Measurements from ENCODE around the gene SPAG17.
"Not testable (repeated sequence)": the region's sequence is repeated elsewhere in the genome, so short reads cannot be mapped to it uniquely, and the experiment has no call there.

Gene SPAG17

DNA sequence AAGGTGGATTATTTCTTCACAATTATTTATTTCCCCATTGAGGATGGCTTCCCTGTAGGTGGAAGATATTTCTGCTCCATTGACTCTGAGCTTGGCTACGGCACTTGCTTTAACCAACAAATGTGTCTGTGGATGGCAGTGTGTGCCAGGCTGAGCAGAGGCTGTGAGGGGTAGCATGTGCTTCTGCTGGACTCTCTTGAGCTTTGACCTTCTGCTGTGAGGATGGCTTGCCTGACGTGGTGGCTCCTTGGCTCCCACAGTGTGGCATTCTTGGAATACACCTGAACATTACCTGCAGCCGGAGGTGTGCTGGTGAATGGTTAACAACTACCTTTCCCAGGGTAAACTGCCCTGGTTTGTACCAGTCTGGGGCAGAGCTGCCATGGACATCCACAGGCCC lies 208.6 kb downstream of the SPAG17 start:
- DNase-seq (ENCODE audit: low spot score) = no peak

DNA sequence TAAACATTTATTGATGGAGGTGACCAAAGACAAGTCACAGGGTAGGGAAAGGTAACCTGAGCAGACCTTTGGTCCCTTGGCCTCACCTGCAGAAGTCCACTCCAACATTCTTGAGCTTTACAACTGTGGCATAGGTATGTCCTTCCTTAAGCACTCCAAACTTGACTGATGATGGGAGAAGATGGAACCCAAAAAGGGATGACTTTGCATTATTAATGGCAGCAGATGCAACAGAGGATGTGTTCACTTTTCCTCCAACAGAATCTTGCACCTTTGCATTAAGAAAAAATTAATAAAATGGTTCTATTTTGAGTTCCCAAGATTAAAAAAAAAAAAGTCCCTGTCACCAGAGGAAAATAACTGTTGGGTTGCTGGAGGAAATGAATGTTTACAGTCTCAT lies 213.3 kb downstream of the SPAG17 start:
- DNase-seq (ENCODE audit: low spot score) = no peak

DNA sequence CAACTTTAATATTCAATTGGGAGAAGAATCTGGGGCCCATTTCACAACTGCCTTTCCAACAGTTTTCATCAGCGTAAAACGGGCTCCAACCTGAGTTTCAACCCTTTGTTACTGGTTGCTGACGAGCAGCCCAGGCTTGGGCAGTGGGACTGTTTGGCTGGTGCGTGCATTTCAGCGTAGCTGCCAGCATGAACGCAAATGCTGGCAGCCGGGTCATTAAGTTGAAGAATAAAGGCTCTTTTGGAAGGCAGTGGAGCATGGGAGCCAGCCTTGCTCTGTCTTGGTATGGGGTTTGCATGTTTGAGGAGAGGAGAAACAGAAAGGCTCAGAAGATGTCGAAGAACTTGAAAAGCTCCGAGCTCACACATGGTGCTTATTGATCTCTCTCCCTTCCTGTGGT lies 214.8 kb downstream of the SPAG17 start:
- DNase-seq (ENCODE audit: low spot score) = no peak

DNA sequence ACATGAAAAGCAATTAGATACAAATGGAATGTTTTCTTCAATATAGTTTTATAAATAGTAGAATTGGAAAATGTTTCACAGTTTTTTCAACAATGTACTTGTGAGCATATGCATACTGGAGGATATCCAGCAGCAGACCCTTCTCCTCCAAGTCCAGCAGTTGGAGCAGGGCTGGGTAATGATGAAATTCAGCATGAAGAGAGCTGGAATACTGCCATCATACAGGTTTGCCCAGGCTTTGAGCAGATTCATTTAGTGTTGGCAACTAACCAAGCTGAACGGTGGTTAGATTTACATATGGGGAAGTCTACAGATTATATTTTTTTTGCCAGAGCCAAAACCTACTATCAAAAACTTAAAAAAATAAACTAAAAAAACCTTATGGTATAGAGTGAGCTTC lies 217.1 kb downstream of the SPAG17 start:
- DNase-seq (ENCODE audit: low spot score) = no peak

DNA sequence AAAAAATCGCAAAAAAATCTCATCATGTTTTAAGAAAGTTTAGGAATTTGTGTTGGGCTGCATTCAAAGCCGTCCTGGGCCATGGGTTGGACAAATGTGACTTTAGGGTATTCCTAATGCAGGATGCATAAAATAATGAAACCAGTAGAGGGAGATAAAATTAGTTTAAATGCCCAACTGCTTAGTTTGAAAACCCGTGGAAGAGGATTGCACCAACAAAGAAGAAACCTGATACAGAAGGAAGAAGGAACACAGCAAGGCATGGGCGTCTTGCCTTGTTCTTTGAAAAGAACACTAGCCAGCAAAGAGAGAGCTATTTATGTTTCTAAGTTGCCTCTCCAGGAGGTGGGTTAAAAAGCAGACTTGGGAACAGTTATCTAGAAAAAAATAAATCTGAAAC lies 217.6 kb downstream of the SPAG17 start:
- no peak for DNase-seq (ENCODE audit: low spot score)

DNA sequence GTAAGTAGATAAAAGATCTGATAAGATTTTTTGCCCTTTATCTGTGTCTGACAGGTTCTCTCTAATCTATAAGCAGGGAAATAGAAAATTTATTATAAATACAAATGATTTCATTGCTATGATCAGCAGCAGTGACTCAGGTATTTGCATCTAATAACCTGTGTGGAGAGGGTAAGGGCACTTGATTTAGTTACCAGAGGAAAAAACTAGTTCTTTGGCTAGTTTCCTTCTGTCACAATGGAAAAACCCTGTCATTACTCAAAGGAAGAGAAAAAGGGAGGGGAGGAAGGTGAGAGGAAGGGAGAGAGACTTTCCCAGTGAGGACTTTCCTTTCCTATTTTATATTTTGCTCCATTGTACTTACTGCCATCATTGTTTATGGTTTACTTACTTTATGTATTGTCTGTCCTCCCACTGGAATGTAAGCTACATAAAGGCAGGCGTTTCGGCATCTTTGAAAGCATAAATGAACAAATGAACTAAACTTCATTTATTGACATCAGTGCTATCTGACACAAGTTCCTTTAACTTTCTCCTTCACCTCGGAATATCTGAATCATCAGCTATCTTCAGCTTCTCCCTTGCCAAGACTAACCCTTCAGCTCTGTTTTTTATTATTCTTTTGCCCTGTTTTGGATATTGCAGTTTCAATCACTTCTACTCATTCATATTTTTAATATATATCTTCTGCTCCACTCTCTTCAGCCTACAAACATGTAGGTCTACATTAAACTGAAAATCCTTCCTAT lies 220.6 kb downstream of the SPAG17 start:
- DNase-seq (ENCODE audit: low spot score) = no peak

- no peak for DNase-seq (ENCODE audit: low spot score)
Observed at GRCh38 chr1:117959364-117959763, 225.7 kb downstream of the SPAG17 start.

- no peak for DNase-seq (ENCODE audit: low spot score)
Observed at GRCh38 chr1:117952386-117952785, 232.6 kb downstream of the SPAG17 start.

DNA sequence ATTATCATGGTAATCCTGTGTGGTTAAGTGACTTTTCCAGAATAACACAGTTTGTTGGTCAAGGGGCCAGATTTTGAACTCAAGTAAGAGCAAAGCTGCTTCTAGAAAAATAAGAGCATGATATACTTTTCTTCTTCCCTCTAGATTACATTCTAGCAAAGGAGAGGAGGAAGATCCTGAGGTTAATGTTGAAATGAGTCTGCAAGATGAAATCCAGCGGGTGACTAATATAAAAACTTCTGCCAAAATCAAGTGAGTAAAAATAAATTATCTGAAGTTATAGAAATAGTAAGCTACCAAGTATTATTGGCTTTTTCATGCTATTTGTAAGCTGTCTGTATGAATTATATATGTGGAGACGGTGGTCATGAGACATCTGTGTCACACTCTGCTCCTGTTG lies 242.7 kb downstream of the SPAG17 start:
- DNase-seq (ENCODE audit: low spot score) = no peak

DNA sequence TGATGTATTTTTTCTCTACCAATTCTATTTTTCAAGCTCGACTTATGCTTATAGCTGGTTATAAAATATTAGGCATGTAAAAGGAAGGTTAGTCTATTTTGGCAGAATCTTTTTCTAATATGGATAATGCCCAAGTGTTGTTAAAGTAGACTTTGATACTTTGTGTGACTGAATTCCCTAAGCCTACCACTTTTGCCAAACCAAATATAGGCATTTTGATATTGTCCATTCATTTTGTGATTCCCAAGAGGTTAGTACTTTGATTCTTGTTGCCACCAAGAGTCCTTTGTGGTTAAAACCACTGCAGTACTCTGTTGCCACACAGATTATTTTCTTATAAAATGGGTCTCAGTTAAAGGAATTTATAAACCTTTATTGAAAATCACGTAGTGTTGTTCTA lies 251.3 kb downstream of the SPAG17 start:
- DNase-seq (ENCODE audit: low spot score) = no peak

DNA sequence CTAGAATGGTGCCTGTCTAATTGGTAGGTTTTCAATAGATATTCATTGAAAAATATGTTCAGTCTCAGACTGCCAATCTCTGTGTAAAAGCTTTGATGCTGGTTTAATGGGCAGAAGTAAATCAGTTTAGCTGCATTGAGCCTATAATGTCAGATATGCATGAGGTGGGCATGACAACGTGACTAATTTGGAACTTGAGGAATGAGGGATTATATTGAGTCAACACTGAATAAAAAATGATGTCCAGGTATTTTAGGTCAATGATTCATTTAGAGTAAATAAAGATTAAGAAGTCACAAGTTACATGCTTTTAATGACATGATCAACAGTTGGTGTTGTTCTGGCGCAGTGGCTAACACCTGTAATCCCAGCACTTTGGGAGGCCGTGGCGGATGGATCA lies 252.5 kb downstream of the SPAG17 start:
- no peak for DNase-seq (ENCODE audit: low spot score)

GRCh38 chr1:117930484-117930883 lies 254.5 kb downstream of the SPAG17 start:
- DNase-seq (ENCODE audit: low spot score) = no peak

- no peak for DNase-seq (ENCODE audit: low spot score)
Observed at GRCh38 chr1:117930173-117930447, 254.9 kb downstream of the SPAG17 start.

GRCh38 chr1:117929343-117930172 lies 255.5 kb downstream of the SPAG17 start, which contains the start of the genes GDAP2 and WDR3:
Gene GDAP2, minus strand, starts transcription at chr1:117929621. Its CDS starts 9,264 bp downstream, at chr1:117920357.
Gene WDR3, plus strand, starts transcription at chr1:117929739. Its CDS starts 3,581 bp downstream, at chr1:117933320.
- DNase-seq (ENCODE audit: low spot score) = peak; percentile 97

- peak; percentile 69 for DNase-seq (ENCODE audit: low spot score)
Observed at GRCh38 chr1:117928881-117929342, 256.1 kb downstream of the SPAG17 start.

DNA sequence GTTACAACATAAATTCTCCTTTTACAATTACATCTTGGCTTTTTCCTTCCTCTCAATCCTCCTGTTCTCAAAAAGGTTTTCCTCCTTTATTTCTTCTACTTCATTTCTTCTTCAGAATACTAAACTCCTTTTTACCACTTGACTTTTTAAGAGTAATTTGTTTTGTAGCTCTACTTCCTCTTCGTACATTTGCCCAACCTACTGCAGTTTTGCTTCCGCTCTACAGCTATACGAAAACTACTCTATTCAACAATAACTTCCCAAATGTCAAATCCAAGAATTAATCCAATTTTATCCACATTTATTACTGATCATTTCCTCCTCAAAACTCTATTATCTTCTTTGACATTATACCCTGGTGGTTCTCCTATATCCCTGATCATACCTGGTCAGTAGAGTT lies 259.0 kb downstream of the SPAG17 start:
- DNase-seq (ENCODE audit: low spot score) = no peak

GRCh38 chr1:117922717-117923116 lies 262.3 kb downstream of the SPAG17 start:
- not testable (repeated sequence) for DNase-seq (ENCODE audit: low spot score)

DNA sequence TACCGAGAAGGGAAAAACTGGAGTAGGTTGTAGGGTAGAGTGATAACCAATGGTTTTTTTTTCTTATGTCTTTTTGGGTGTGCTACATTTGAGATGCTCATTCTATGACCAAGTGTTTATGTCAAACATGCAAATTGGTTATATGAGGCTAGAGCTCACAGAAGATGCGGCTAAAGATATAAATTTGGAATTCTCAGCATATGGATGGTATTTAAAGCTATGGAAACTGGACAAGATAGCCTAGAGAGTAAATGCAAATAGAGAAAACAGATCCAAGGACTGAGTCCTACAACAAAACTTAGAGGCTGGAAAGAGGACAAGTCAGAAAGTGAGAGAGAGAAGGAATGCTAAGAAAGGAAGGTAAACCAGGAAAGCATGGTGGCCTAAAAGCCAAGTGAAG lies 263.0 kb downstream of the SPAG17 start:
- DNase-seq (ENCODE audit: low spot score) = no peak

GRCh38 chr1:117919376-117919775 lies 265.7 kb downstream of the SPAG17 start:
- DNase-seq (ENCODE audit: low spot score) = no peak

GRCh38 chr1:117911051-117911450 lies 274.0 kb downstream of the SPAG17 start:
- no peak for DNase-seq (ENCODE audit: low spot score)

- DNase-seq (ENCODE audit: low spot score) = no peak
Observed at GRCh38 chr1:117905019-117905418, 280.0 kb downstream of the SPAG17 start.

GRCh38 chr1:117904485-117904884 lies 280.5 kb downstream of the SPAG17 start:
- no peak for DNase-seq (ENCODE audit: low spot score)

All from left forelimb (tissue), 1 donor.